Right lobe of liver (tissue), 6 donors: Measurements from ENCODE around the gene TMEM97. TPM values are rescaled to one million over a fixed set of nuclear protein-coding genes. Genes with fewer than 3 reads are reported as not detected.

ENCODE experiments used
- ATAC-seq, 4 donors: fragments of 200-7000 bp; cut with Tn5 transposase; one replicate each; pipeline ENCODE4 v1.9.1; 2020; ENCODE audit warnings: mild to moderate bottlenecking in 4 of 4, moderate library complexity in 4 of 4
- DNase-seq, 3 donors: peaks; one replicate each; pipeline ENCODE4 v3.0.0-alpha.2; 2020
- H3K27ac ChIP-seq, 3 donors: fragments of 200-600 bp; one replicate each; pipeline ENCODE4 v1.8.0; 2022
- H3K27me3 ChIP-seq, 2 donors: fragments of 200-600 bp; one replicate each; pipeline ENCODE4 v1.8.0; 2022
- H3K36me3 ChIP-seq, 4 donors: fragments of 200-600 bp; sonication (generic) in 1 of 4; one replicate each; pipeline versions ENCODE4 v1.5.1 to v1.8.0; 2017 to 2022; ENCODE audit warnings: control low read depth in 1 of 4
- H3K4me1 ChIP-seq, 4 donors: fragments of 200-600 bp; sonication (generic) in 1 of 4; one replicate each; pipeline versions ENCODE4 v1.5.1 to v1.8.0; 2017 to 2022; ENCODE audit warnings: control low read depth in 1 of 4
- H3K4me3 ChIP-seq, 3 donors: fragments of 200-600 bp; one replicate each; pipeline ENCODE4 v1.8.0; 2022
- H3K9me3 ChIP-seq, 4 donors: fragments of 200-600 bp; sonication (generic) in 1 of 4; one replicate each; pipeline versions ENCODE4 v1.5.1 to v1.8.0; 2017 to 2022; ENCODE audit warnings: control low read depth in 1 of 4
- CTCF ChIP-seq, 4 donors: fragments of 200-600 bp in 3 of 4; fragments of 450-650 bp in 1 of 4; IDR thresholded peaks; one replicate each; pipeline versions ENCODE4 v1.5.1 to v1.8.0; 2016 to 2022; ENCODE audit warnings: antibody characterized with exemption in 4 of 4, mild to moderate bottlenecking in 2 of 4
- POLR2A ChIP-seq: fragments of 450-650 bp; IDR thresholded peaks from one replicate; pipeline ENCODE4 v1.6.1; 2017; ENCODE audit warnings: antibody characterized with exemption, mild to moderate bottlenecking
- WGBS: methylation state at CpG from one replicate; pipeline ENCODE4 v1.1.6; 2018; ENCODE audit warnings: low coverage, low lambda C conversion rate; ENCODE audit not compliant: insufficient coverage; ENCODE audit errors: missing lambda C conversion rate; 5-methylcytosine and 5-hydroxymethylcytosine counted together
- intact Hi-C, 2 donors: fragments of 100-400 bp; cut with DNase I; formaldehyde crosslinking; loops; one replicate each; pipeline versions ENCODE4 v1.11.2 to v1.14.1; 2022
- total RNA-seq, 6 experiments: library from RNA; depleted of rRNA in 2 of 6; stranded (reverse); fragments of >200 nt in 2 of 6; fragmentation: NEBNext Ultra II Directional in 3 of 6; extraction: Animal tissue kit (Norgen Biotek cat#: 25700) in 3 of 6; gene quantifications; one replicate each; pipeline versions ENCODE4 v1.1.0 to v1.2.4, GENCODE V29; 2016 to 2023
- donor health status: DM: no; HTN: yes; CAD: no.
- donor health status: DM: no; HTN: no; CAD: no.
- donor health status: DM: no; HTN: no; CAD: no.
- donor health status: DM: no; HTN: yes; CAD: no.
- donor health status: DM: no; HTN: yes; CAD: no.

TMEM97 gene
- total RNA-seq, 6 experiments from 2014 or later: 20.0 to 84.0 (median 44.2) TPM

DNA sequence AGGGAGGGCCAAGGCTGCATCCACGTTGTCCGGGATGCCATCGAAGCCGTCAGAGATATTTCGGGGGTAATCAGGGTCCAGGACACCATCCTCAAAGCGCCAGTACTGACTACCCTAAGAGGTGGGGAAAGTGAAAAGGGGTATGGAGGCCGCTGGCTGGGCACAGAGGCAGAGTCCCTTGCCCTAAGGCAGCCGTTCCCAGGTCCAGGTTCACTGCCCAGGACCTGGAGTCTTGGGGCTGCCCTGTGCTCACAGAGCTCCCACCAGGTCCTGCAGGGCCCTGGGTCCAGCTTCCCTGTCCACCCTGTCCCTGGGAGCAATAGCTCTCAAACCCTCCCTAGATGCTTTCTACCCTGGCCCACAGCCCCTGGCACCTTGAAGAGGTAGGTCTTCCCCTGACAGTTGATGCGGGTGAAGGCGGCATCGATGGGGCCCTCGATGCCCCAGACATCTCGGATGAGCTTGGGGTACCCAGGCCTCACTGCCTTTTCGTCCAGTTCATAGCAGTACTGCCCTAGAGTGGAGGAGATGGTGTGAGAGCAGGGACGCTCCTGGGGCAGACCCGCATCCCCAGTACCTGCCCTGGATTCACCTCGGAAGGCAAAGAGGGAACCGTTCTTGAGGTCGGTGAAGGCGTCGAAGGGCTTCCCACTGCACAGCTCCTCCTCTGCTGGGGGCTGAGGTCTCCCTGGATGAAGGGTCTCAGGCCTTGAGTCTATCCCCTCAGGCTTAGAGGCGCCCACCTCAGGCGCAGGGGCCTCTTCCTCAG lies 50.1 kb downstream of the TMEM97 start:
- DNase-seq (no peak), ATAC-seq (no peak)
- Histone ChIP-seq H3K9me3 (no peaks in the 10 kb centered on the region), H3K36me3 (peaks cover 0 to 27% (median 10%) of the 10 kb centered on the region in 4 donors), H3K27me3 (no peaks in the 10 kb centered on the region), H3K27ac (peak overlapping the region; percentile 70 to 92 (median 85)), H3K4me3 (peak overlapping the region; percentile 63 to 92 (median 88)), H3K4me1 (peaks cover 0 to 22% (median 2%) of the 10 kb centered on the region in 4 donors)
- intact Hi-C loops: no loop called here
- no peak for TF ChIP-seq CTCF (IDR thresholded peaks at IDR 0.05)
- TF ChIP-seq POLR2A: no peak
- 23% methylated on average over 12 of the region's 23 CpGs for WGBS

DNA sequence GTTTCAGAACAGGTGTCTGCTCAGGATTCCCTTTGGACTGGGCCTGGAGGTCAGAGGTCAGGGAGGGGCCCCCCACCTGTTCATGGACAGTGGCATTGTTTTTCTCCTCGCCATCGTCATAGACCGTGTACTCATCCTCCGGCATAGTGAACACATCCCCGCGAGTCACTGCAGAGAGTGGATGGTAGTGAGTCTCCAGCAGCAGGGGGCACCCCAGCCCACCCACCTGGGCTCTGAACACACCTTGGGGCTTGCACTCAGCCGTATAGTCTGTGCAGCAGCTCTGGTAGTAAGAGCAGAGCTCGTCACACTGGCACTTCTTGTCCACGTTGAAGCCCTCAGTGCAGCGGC lies 50.7 kb downstream of the TMEM97 start:
- intact Hi-C loops: no loop called here
- peaks cover 0 to 22% (median 2%) of the 10 kb centered on the region in 4 donors for H3K4me1 ChIP-seq
- no CpG with 5 or more reads among the region's 10 CpGs for WGBS

DNA sequence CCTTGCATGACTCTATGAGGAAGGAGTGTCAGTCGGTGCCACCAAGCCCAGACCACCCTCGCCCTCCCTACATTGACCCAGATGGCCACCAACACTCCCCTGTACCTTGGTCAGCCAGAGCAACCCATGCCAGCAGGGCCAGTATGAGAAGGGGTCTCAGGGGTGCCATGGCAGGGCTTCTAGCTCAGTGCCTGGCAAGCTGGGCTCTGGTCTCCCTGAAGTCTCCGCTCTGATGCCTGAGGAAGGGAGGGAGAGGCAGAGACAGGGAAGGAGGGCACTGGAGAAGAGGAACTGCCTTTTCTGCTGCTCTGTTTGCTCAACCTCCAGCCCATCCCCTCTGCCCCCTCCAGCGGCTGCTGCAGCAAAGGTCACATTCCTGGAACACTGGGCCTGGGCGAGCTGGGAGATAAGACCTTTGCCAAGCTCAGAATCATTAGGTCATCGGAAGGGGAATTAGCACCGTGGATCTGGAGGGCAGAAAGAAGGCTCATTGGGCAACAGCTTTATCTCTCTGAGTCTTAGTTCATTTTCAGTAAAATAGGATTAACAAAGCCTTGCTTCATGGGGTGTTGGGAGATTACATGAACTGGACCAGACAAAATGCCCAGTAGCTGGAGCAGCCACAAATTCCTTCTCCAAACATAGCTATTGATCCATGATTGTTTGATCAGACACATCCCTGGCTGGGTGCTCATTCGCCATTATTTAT lies 51.2 kb downstream of the TMEM97 start, which contains the start of gene VTN:
VTN (minus strand) TSS at position 273 of the 709 bp plus-strand sequence; CDS start at position 169, 104 bp downstream.
- H3K4me1 ChIP-seq: peaks cover 0 to 22% (median 2%) of the 10 kb centered on the region in 4 donors

More for the DNA sequence above, 50.7 kb downstream of the TMEM97 start:
- peak in 2 of 3 donors; percentile 54 to 66 for DNase-seq
- H3K36me3 ChIP-seq: peaks cover 0 to 27% (median 10%) of the 10 kb centered on the region in 4 donors
- ATAC-seq: peak; percentile 0 to 4 (median 2)
- no peaks in the 10 kb centered on the region for H3K27me3 ChIP-seq
- H3K4me3 ChIP-seq: peak overlapping the region; percentile 63 to 92 (median 88)
- H3K27ac ChIP-seq: peak overlapping the region; percentile 70 to 92 (median 85)
- no peak for TF ChIP-seq POLR2A
- TF ChIP-seq CTCF (IDR thresholded peaks at IDR 0.05): peak in 2 of 4 donors; percentile 2 to 19
- no peaks in the 10 kb centered on the region for H3K9me3 ChIP-seq

GRCh38 chr17:28370744-28371103 lies 51.7 kb downstream of the TMEM97 start:
- H3K36me3 ChIP-seq: peaks cover 0 to 27% (median 10%) of the 10 kb centered on the region in 4 donors
- no peaks in the 10 kb centered on the region for H3K9me3 ChIP-seq
- H3K27me3 ChIP-seq: no peaks in the 10 kb centered on the region
- peak overlapping the region; percentile 11 to 92 (median 47) for H3K4me3 ChIP-seq
- H3K27ac ChIP-seq: peak overlapping the region; percentile 14 to 92 (median 85)
- ATAC-seq (peak in 1 of 4 donors; percentile 0), DNase-seq (no peak)
- TF ChIP-seq POLR2A (no peak), CTCF (IDR thresholded peaks at IDR 0.05) (no peak)
- WGBS: 25% methylated on average over 1 of the region's 1 CpG
- intact Hi-C loops: no loop called here
- H3K4me1 ChIP-seq: peaks cover 0 to 22% (median 2%) of the 10 kb centered on the region in 4 donors

More for the DNA sequence above, 51.2 kb downstream of the TMEM97 start, which contains the start of gene VTN:
- peak within 1 kb of the TSS; percentile 63 to 92 (median 88) for H3K4me3 ChIP-seq
- 4% methylated on average over 5 of the region's 8 CpGs for WGBS
- peak within 1 kb of the TSS; percentile 70 to 92 (median 85) for H3K27ac ChIP-seq
- no peaks in the 10 kb centered on the region for H3K9me3 ChIP-seq
- intact Hi-C loops: no loop called here
- no peaks in the 10 kb centered on the region for H3K27me3 ChIP-seq
- DNase-seq (peak; percentile 89 to 94 (median 93)), ATAC-seq (peak; percentile 62 to 71 (median 65))
- peaks cover 0 to 27% (median 10%) of the 10 kb centered on the region in 4 donors for H3K36me3 ChIP-seq
- TF ChIP-seq POLR2A (peak; percentile 63), CTCF (IDR thresholded peaks at IDR 0.05) (peak in 1 of 4 donors; percentile 5)
